ENCODE results near the gene NDRG3.

The NDRG3 gene

GRCh38 chr20:36744243-36744642 is 1.6 kb downstream of the NDRG3 start:
- H3K27ac ChIP-seq, result peak overlapping the region; percentile 92
- no peak for TF ChIP-seq CTCF (conservative IDR thresholded peaks at IDR 0.05)

GRCh38 chr20:36742558-36742957 is 3.3 kb downstream of the NDRG3 start:
- no peak for TF ChIP-seq CTCF (conservative IDR thresholded peaks at IDR 0.05)
- H3K27ac ChIP-seq, result peak overlapping the region; percentile 92

- peak overlapping the region; percentile 92; the same call in 1 of the 2 replicates for H3K27ac ChIP-seq
- TF ChIP-seq CTCF (conservative IDR thresholded peaks at IDR 0.05), result no peak
Measured at GRCh38 chr20:36741072-36741471, 4.8 kb downstream of the NDRG3 start.

- H3K27ac ChIP-seq, result peak overlapping the region; percentile 100
- no peak for TF ChIP-seq CTCF (conservative IDR thresholded peaks at IDR 0.05)
Measured at GRCh38 chr20:36737183-36737499, 8.7 kb downstream of the NDRG3 start.

- TF ChIP-seq CTCF (conservative IDR thresholded peaks at IDR 0.05), result no peak
- H3K27ac ChIP-seq, result peak overlapping the region; percentile 100
Measured at GRCh38 chr20:36736451-36737182, 9.3 kb downstream of the NDRG3 start.

GRCh38 chr20:36732456-36732855 is 13.4 kb downstream of the NDRG3 start:
- H3K27ac ChIP-seq, result peak overlapping the region; percentile 100
- TF ChIP-seq CTCF (conservative IDR thresholded peaks at IDR 0.05), result no peak

GRCh38 chr20:36728986-36729385 is 16.9 kb downstream of the NDRG3 start:
- no peak for TF ChIP-seq CTCF (conservative IDR thresholded peaks at IDR 0.05)
- peak overlapping the region; percentile 100; the same call in 1 of the 2 replicates for H3K27ac ChIP-seq

Data from VCaP (cell line).